Measurements from ENCODE around the gene SLC22A6.

The SLC22A6 gene

DNA sequence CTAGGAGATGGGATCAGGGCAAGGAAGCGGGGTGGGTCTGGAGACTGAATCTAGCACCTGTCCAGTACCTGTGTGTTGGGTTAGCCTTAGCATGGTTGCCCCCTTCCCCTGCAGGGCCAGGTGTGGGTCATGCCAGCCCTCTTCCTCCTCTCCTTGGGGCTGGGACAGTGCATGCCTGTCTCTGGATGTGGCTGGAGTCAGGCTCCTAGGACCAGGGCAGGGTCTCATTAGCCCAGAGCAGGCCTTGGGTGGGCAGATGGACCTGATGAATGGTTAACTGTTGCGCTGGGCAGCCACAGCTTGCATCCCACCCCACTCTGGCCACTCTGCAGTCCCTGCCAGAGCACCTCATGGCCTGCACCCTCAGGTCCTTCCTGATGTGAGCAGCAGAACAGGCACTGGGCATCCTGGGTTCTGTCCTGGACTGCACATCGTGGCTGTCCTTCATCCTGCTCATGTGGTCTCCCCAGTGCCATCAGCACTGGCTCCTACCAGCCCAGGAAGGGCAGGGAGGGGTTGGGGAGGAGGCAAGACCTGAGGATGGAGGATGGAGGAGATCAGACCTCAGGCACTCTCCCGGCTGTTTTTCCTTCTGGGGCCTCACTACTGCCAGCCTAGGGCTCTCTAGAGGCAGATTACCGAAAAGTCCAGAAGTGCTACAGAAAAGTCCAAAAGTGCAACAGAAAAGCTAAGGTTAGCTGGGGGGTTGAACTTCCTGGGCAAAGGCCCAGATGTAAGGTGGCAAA, 50.8 kb downstream of the SLC22A6 start:
- Histone ChIP-seq H3F3A (ENCODE audit: insufficient read depth, low read length) (no peaks in the 10 kb centered on the region), H3K9me3 (replicated peaks; ENCODE audit: insufficient read depth, low read length) (no peaks in the 10 kb centered on the region), H3K4me1 (ENCODE audit: low read length) (no peaks in the 10 kb centered on the region), H3K27ac (ENCODE audit: low read length) (no peak overlapping the region), H3K27me3 (replicated peaks; ENCODE audit: insufficient read depth, low read length) (peaks cover 20% of the 10 kb centered on the region), H3K36me3 (replicated peaks; ENCODE audit: insufficient read depth, low read length) (no peaks in the 10 kb centered on the region), H3K4me2 (ENCODE audit: low read depth, low read length) (no peak overlapping the region), H3K4me3 (ENCODE audit: low read length) (no peak overlapping the region), H3K79me2 (ENCODE audit: low read length) (no peaks in the 10 kb centered on the region), H3K9ac (ENCODE audit: low read length) (no peak overlapping the region), H4K20me1 (ENCODE audit: insufficient read depth, low read length) (no peaks in the 10 kb centered on the region), H2AFZ (ENCODE audit: low read length) (no peak overlapping the region), H3K9me2 (replicated peaks; ENCODE audit: insufficient read depth, low read length) (no peaks in the 10 kb centered on the region)
- TF ChIP-seq, protein P1, sequence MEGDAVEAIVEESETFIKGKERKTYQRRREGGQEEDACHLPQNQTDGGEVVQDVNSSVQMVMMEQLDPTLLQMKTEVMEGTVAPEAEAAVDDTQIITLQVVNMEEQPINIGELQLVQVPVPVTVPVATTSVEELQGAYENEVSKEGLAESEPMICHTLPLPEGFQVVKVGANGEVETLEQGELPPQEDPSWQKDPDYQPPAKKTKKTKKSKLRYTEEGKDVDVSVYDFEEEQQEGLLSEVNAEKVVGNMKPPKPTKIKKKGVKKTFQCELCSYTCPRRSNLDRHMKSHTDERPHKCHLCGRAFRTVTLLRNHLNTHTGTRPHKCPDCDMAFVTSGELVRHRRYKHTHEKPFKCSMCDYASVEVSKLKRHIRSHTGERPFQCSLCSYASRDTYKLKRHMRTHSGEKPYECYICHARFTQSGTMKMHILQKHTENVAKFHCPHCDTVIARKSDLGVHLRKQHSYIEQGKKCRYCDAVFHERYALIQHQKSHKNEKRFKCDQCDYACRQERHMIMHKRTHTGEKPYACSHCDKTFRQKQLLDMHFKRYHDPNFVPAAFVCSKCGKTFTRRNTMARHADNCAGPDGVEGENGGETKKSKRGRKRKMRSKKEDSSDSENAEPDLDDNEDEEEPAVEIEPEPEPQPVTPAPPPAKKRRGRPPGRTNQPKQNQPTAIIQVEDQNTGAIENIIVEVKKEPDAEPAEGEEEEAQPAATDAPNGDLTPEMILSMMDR (IDR thresholded peaks at IDR 0.05; ENCODE audit: low read length): no peak
- no peak for DNase-seq

DNA sequence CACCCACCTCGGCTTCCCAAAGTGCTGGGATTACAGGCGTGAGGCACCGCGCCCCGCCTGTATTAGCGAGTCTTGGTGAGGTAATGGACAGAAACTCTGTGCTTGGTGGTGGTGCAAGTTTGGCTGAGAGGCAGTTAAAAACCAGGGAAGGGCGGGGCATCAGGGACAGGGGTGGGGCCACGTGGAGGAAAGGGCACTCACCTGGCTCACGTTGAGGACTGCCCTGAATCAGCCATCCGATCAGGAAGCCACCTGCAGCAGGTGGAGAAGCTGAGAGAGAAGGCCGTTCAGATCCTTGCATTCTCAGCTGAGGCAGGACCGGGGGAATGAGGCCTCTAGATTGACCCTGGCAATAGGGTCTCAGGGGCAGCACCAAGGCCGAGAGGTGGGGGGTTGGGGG, 51.5 kb downstream of the SLC22A6 start:
- Histone ChIP-seq H3K9me3 (replicated peaks; ENCODE audit: insufficient read depth, low read length) (no peaks in the 10 kb centered on the region), H2AFZ (ENCODE audit: low read length) (no peak overlapping the region), H3K36me3 (replicated peaks; ENCODE audit: insufficient read depth, low read length) (no peaks in the 10 kb centered on the region), H3K9ac (ENCODE audit: low read length) (no peak overlapping the region), H3K4me3 (ENCODE audit: low read length) (no peak overlapping the region), H3F3A (ENCODE audit: insufficient read depth, low read length) (no peaks in the 10 kb centered on the region), H3K27me3 (replicated peaks; ENCODE audit: insufficient read depth, low read length) (peaks cover 26% of the 10 kb centered on the region), H3K9me2 (replicated peaks; ENCODE audit: insufficient read depth, low read length) (no peaks in the 10 kb centered on the region), H3K79me2 (ENCODE audit: low read length) (no peaks in the 10 kb centered on the region), H4K20me1 (ENCODE audit: insufficient read depth, low read length) (no peaks in the 10 kb centered on the region), H3K4me1 (ENCODE audit: low read length) (no peaks in the 10 kb centered on the region), H3K27ac (ENCODE audit: low read length) (no peak overlapping the region), H3K4me2 (ENCODE audit: low read depth, low read length) (no peak overlapping the region)
- no peak for DNase-seq
- no peak for TF ChIP-seq EZH2phosphoT487 (IDR thresholded peaks at IDR 0.05; ENCODE audit: low read length)
- no peak for TF ChIP-seq EZH2 (optimal IDR thresholded peaks at IDR 0.05; ENCODE audit: low read depth, low read length)
- TF ChIP-seq, protein P1 (IDR thresholded peaks at IDR 0.05; ENCODE audit: low read length): no peak

DNA sequence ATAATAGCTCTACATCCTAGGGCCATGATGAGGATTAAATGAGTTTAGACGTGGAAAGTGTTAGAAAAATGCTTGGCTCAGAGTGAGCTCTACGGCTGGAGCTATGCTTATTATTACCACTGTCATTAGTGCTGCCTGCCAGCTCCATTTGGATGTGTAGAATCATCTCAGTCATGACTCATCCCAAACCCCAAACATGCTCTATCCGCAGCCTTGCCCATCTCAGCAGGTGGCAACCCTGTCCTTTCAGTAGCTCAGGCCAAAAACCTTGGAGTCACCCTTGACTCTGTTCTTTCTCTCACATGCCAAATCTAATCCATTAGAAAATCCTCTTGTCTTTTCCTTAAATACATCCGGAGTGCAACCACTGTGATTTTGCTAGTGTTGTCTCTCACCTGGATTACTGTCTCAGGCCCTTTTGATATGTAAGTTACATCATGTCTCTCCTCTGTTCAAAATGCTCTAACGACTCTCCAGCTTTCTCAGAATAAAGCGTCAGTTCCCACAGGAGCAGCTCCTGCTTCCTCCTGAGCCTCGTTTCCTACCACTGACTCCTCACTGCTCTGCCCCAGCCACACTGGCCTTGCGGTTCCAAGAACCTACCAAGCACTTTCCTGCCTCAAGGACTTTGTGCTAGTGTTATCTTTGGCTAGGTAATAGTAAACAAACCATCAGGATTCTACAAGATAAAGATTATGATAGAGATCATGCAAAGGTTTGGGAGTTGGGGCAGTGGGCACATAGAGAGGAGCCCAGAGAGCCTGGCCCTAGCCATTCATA, 53.1 kb downstream of the SLC22A6 start:
- Histone ChIP-seq H3K4me3 (ENCODE audit: low read length) (no peak overlapping the region), H2AFZ (ENCODE audit: low read length) (no peak overlapping the region), H3K27ac (ENCODE audit: low read length) (no peak overlapping the region), H3K9me2 (replicated peaks; ENCODE audit: insufficient read depth, low read length) (no peaks in the 10 kb centered on the region), H3K4me1 (ENCODE audit: low read length) (no peaks in the 10 kb centered on the region), H3K79me2 (ENCODE audit: low read length) (no peaks in the 10 kb centered on the region), H3K27me3 (replicated peaks; ENCODE audit: insufficient read depth, low read length) (peaks cover 42% of the 10 kb centered on the region), H3K9ac (ENCODE audit: low read length) (no peak overlapping the region), H4K20me1 (ENCODE audit: insufficient read depth, low read length) (no peaks in the 10 kb centered on the region), H3K4me2 (ENCODE audit: low read depth, low read length) (no peak overlapping the region), H3K9me3 (replicated peaks; ENCODE audit: insufficient read depth, low read length) (no peaks in the 10 kb centered on the region), H3K36me3 (replicated peaks; ENCODE audit: insufficient read depth, low read length) (no peaks in the 10 kb centered on the region), H3F3A (ENCODE audit: insufficient read depth, low read length) (no peaks in the 10 kb centered on the region)
- TF ChIP-seq EZH2phosphoT487 (IDR thresholded peaks at IDR 0.05; ENCODE audit: low read length): no peak
- no peak for TF ChIP-seq EZH2 (optimal IDR thresholded peaks at IDR 0.05; ENCODE audit: low read depth, low read length)
- TF ChIP-seq, protein P1 (IDR thresholded peaks at IDR 0.05; ENCODE audit: low read length): no peak
- no peak for DNase-seq

Measured in MM.1S (cell line).